Choroid plexus epithelial cell (primary cell): Measurements from ENCODE around the gene CCM2L.

Experiments used
- DNase-seq: peaks from one replicate; pipeline ENCODE4 v3.0.0-alpha.2; 2010; ENCODE audit warnings: low read depth
- H3K4me3 ChIP-seq: 2 replicates; pipeline ENCODE4 v1.5.1; 2011; ENCODE audit warnings: low read depth, mild to moderate bottlenecking, control low read depth, low read length, moderate library complexity
- TF ChIP-seq, protein P1 (sequence below): conservative IDR thresholded peaks from 2 replicates; pipeline ENCODE4 v1.5.1; 2011; ENCODE audit warnings: low read depth, mild to moderate bottlenecking, control low read depth, inconsistent platforms, low read length, moderate library complexity

Gene CCM2L

DNA sequence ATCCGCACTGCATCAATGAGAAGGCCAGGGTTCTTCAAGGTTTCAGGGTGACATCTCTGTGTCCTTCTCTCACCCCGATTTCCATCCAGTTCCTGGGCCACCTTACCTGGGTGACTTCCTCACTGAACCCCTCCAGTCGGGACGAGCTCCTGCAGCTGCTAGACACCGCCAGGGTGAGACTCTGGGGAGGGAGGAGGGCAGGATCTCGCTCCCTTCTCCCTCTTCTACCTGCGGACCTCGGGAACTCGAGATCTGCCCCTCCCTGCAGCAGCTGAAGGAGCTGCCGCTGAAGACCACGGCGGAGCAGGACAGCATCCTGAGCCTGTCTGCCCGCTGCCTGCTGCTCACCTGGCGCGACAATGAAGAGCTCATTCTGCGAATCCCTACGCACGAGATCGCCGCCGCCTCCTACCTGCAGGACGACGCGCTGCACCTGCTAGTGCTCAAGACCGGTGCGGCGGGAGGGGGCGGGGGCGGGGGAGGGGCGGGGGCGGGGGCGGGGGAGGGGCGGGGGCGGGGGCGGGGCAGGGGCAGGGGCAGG lies 7.5 kb downstream of the CCM2L start:
- no peak overlapping the region for H3K4me3 ChIP-seq
- TF ChIP-seq, protein P1, sequence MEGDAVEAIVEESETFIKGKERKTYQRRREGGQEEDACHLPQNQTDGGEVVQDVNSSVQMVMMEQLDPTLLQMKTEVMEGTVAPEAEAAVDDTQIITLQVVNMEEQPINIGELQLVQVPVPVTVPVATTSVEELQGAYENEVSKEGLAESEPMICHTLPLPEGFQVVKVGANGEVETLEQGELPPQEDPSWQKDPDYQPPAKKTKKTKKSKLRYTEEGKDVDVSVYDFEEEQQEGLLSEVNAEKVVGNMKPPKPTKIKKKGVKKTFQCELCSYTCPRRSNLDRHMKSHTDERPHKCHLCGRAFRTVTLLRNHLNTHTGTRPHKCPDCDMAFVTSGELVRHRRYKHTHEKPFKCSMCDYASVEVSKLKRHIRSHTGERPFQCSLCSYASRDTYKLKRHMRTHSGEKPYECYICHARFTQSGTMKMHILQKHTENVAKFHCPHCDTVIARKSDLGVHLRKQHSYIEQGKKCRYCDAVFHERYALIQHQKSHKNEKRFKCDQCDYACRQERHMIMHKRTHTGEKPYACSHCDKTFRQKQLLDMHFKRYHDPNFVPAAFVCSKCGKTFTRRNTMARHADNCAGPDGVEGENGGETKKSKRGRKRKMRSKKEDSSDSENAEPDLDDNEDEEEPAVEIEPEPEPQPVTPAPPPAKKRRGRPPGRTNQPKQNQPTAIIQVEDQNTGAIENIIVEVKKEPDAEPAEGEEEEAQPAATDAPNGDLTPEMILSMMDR: no peak
- DNase-seq: no peak

DNA sequence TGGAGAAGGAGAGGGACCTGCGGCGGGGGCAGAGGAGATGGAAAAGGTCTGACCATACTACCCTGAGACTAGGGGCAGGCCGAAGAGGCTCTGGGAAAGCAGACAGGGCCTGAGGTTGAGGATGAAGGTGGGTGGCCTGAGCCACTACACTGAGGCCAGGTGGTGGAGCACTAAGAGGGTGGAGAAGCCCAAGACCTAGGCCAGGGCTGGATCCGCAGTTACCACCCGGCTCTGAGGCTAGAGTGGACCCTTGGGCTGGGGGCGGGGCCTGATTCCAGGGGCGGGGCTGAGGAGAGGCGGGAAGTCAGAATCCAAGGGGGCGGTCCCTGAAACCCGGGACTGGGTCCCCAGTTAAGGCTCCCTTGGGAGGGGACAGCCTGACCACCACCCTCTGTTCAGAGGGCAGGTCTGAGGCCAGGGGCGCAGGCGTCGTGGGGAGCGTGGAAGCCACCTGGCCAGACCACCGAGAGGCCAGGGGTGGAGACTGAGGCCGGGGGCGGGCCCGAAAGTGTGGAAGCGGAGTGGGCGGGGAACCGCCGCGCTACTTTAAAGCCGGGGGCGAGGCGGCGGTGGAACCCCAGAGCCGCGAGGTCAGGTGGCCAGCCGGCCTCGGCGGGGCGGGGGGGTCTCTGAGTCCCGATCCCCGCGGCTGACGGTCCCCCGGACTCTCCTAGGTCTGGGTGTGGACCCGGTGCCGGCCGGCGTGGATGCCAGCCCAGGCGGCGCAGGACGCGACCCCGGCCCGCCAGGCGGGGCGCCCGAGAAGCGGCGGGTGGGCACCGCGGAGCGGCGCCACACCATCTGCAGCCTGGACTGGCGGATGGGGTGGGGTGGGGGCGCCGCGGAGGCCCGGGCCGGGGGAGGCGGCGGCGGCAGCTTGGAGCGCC lies 8.3 kb downstream of the CCM2L start:
- TF ChIP-seq, protein P1: no peak
- peak overlapping the region; percentile 33 for H3K4me3 ChIP-seq
- no peak for DNase-seq

DNA sequence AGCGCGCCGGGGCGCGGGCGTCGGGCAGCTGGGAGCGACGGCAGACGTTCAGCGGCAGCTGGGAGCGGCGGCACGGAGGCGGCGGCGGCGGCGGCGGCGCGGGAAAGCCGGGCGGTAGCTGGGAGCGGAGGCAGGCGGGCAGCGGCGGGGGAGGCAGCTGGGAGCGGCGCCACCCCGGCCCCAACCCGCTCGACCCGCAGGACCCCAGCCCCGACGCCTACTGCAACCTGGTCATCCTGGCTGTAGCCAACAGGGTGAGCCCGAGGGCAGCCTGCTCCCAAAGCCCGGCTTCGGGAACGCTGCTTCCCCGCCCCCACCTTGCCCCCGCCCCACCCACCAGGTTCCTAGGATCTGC lies 8.9 kb downstream of the CCM2L start:
- no peak overlapping the region for H3K4me3 ChIP-seq
- TF ChIP-seq, protein P1: peak; percentile 3
- DNase-seq: no peak

DNA sequence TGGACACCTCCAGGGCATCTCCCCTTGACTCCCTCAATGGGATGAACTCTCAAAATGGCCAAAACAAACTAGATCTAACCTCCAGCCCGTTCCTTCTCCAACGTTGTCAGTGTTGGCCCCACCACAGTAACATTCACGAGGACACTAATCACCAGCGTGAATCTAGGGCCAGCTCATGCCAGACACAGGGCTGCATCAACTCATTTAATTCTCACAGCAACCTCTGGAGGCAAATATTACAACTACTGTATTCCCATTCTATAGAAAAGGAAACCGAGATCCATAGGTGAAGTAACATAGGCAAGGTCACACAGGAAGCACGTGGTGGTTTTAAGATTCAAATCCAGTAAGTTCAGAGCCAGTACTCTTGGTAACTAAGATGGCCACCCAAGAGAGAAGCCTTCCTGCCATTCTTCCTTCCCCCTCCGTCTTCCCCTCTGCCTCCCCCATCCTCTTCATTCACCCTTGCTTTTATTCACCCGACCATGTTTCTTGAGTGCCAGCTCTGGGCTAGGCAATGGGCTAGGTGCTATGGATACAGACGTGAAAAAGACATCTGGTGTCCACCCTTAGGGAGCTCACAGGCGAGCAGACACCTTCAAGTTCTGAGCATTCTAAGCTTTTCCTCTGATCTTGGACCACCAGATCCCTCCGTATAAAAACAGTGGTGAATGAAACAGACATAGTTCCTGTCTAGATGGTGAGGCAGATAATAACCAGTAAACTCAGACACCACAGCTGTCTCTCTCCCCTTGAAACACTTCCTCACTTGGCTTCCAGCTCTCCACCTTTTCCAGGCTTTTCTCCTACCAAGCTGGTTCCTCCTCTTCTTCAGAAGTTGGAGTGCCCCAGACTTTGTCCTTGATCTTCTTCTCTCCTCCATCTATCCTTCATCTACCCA lies 9.6 kb downstream of the CCM2L start:
- TF ChIP-seq, protein P1: no peak
- DNase-seq: no peak

DNA sequence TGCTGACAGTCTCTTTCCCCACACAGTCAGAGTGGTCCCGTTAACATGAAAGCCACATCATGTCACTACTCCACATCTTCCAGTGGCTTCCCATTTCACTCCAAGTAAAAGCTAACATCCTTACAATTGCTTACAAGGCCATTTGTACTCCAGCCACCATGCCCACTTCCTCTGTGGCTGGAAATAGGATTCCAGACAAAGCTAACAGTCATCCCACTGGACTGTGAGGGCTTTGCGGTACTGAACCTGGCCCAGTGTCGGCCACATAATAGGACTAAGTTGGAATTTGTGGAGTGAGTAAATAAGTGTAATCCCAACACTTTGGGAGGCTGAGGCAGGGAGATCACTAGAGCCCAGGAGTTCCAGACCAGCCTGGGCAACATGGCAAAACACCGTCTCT lies 10.9 kb downstream of the CCM2L start:
- no peak for DNase-seq
- no peak overlapping the region for H3K4me3 ChIP-seq
- TF ChIP-seq, protein P1: no peak

More for the DNA sequence above, 9.6 kb downstream of the CCM2L start:
- no peak overlapping the region for H3K4me3 ChIP-seq

DNA sequence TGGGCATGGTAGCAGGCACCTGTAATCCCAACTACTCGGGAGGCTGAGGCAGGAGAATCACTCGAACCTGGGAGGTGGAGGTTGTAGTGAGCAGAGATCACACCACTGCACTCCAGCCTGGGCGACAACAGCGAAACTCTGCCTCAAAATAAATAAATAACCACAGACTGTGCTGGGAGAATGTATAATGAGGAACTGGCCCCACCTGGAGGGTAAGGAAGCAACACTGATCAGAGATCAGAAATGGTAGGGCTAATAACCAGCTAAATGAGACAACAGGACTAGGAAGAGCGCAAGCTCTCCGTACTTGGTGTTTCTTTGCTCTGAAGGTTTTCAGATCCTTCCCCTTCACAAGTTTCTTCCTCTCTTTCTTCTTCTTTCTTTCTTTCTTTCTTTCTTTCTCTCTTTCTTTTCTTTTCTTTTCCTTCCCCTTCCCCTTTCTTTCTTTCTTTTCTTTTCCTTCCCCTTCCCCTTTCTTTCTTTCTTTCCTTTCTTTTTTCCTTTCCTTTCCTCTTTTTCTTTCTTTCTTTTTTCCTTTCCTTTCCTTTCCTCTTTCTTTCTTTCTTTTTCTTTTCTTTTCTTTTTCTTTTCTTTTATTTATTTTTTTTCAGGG lies 14.6 kb downstream of the CCM2L start:
- TF ChIP-seq, protein P1: no peak
- H3K4me3 ChIP-seq: no peak overlapping the region
- no peak for DNase-seq
